ENCODE results near the gene DYRK1A.
"Not testable (repeated sequence)": the region's sequence is repeated elsewhere in the genome, so short reads cannot be mapped to it uniquely, and the experiment has no call there.

DYRK1A gene

DNA sequence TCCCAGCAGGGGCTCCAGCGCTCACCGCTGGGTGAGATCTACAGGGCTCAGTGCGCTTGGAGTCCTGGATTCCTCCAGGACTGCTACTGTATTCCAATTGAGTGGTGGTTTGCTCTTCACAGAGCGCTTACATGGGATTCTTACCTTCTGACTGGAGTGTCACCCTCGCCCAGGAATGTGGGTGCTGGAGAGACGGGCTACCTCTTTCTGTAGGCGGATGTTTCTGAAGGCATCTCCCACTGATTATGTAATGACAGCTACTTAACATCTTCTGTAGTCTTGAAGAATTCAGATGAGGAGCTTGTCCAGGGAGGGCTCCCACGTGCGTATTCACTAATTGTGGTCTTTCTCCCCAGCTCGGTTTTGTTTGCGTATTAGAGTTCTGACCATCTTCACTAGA, 154.2 kb downstream of the DYRK1A start:
- DNase-seq (ENCODE audit: low read depth) = no peak
- TF ChIP-seq, protein P1, sequence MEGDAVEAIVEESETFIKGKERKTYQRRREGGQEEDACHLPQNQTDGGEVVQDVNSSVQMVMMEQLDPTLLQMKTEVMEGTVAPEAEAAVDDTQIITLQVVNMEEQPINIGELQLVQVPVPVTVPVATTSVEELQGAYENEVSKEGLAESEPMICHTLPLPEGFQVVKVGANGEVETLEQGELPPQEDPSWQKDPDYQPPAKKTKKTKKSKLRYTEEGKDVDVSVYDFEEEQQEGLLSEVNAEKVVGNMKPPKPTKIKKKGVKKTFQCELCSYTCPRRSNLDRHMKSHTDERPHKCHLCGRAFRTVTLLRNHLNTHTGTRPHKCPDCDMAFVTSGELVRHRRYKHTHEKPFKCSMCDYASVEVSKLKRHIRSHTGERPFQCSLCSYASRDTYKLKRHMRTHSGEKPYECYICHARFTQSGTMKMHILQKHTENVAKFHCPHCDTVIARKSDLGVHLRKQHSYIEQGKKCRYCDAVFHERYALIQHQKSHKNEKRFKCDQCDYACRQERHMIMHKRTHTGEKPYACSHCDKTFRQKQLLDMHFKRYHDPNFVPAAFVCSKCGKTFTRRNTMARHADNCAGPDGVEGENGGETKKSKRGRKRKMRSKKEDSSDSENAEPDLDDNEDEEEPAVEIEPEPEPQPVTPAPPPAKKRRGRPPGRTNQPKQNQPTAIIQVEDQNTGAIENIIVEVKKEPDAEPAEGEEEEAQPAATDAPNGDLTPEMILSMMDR (IDR thresholded peaks at IDR 0.05; ENCODE audit: control insufficient read depth, insufficient read depth, low read depth, low read length, missing control alignments) = no peak
- H3K4me3 ChIP-seq (ENCODE audit: control insufficient read depth, low read depth, low read length) = no peak overlapping the region

DNA sequence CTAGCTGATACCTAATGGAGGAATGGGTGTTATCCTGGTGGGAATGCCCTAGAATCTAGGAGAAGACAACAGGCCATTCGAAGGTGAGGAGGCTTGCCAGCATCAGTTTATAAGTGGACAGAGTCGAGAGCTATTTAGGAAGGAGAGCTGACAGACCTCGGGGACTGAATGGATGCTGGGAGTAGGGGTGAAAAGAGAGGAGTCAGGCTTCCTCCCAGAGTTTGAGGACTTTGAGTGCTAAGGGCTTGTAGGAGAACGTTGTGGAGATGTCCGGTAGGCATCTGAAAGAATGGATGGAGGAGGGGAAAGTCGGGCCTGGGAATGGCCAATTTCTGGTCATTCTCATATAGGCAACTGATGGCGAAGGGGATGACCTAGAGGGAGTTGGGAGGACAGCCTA, 155.1 kb downstream of the DYRK1A start:
- TF ChIP-seq, protein P1 (IDR thresholded peaks at IDR 0.05; ENCODE audit: control insufficient read depth, insufficient read depth, low read depth, low read length, missing control alignments) = no peak
- H3K4me3 ChIP-seq (ENCODE audit: control insufficient read depth, low read depth, low read length) = no peak overlapping the region
- no peak for DNase-seq (ENCODE audit: low read depth)

DNA sequence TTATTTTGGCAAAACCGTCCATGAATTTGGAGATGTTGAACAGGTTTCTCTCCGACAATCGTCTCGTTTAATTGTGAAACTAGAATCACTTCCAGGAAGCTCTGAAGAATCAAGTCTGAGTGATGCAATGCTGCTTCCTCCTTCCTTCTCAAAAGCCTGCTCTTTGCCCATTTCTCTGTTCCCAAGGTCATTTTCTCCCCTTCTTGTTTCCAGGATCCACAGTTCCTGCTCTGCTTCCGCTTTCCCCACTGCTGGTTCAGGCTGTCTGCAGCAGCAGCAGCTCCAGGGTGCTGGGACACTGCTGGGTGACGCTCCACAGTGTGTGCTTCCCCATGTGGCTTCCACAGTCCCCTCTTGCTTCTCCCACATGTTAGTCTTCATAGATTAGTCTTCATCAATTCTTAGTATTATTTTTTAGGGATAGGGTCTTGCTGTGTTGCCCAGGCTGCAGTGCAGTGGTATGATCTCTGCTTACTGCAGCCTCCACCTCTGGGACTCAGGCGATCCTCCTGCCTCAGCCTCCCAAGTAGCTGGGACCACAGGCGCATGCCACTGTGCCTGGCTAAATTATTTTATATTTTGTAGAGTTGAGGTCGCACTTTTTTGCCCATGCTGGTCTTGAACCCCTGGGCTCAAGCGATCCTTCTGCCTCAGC, 156.2 kb downstream of the DYRK1A start:
- no peak overlapping the region for H3K4me3 ChIP-seq (ENCODE audit: control insufficient read depth, low read depth, low read length)
- TF ChIP-seq, protein P1 (IDR thresholded peaks at IDR 0.05; ENCODE audit: control insufficient read depth, insufficient read depth, low read depth, low read length, missing control alignments) = no peak
- DNase-seq (ENCODE audit: low read depth) = no peak

DNA sequence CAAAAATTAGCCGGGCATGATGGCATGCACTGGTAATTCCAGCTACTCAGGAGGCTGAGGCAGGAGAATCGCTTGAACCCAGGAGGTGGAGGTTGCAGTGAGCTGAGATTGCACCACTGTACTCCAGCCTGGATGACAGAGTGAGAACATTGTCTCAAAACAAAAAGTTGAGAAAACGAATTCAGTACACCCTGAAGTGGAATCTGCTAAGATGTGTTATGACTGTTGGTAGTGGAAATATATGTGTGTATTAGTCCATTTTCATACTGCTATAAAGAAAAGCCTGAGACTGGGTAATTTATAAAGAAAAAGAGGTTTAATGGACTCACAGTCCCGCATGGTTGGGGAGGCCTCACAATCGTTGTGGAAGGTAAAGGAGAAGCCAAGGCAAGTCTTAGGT, 158.4 kb downstream of the DYRK1A start:
- DNase-seq (ENCODE audit: low read depth); H3K4me3 ChIP-seq (ENCODE audit: control insufficient read depth, low read depth, low read length): not testable (repeated sequence)

DNA sequence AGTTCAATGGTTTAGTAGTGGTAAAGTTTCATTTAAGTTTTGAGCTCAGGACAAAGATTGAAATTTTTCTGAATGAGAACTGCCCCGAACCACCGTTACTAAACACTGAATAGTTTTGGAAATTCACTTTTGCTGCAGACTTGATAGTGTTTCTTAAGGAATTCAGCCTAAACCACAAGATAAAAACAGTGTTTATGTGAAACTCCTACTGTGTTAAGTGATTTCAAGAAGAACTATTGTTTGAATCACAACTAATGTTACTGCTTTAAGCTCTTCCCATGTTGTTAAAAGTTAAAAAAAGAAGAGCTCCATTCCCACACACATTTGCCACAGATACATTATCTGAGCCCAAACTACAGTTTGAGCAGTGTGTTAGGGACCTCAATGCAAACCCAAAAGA, 159.2 kb downstream of the DYRK1A start:
- H3K4me3 ChIP-seq (ENCODE audit: control insufficient read depth, low read depth, low read length) = no peak overlapping the region
- TF ChIP-seq, protein P1 (IDR thresholded peaks at IDR 0.05; ENCODE audit: control insufficient read depth, insufficient read depth, low read depth, low read length, missing control alignments) = no peak
- DNase-seq (ENCODE audit: low read depth) = no peak

DNA sequence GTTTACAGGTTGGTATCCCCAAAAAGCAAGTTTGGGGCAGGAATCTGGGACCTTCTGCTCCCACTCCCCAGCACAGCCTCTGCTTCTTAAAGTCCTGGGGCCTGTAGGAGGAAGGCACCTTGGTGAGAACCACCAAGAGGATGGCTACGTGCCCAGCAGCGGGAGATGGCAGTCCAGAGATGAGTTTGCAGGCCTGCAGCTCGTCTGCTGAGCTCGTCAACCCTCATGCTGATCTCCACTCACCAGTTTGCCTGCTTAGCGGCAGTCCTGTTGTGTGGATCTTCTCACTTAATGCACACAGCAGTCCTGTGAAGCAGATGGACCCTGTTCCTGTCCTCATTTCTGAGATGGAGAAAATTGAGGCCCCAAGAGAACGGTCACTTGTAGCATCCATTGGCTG, 160.5 kb downstream of the DYRK1A start:
- DNase-seq (ENCODE audit: low read depth) = no peak
- TF ChIP-seq, protein P1 (IDR thresholded peaks at IDR 0.05; ENCODE audit: control insufficient read depth, insufficient read depth, low read depth, low read length, missing control alignments) = no peak
- no peak overlapping the region for H3K4me3 ChIP-seq (ENCODE audit: control insufficient read depth, low read depth, low read length)

DNA sequence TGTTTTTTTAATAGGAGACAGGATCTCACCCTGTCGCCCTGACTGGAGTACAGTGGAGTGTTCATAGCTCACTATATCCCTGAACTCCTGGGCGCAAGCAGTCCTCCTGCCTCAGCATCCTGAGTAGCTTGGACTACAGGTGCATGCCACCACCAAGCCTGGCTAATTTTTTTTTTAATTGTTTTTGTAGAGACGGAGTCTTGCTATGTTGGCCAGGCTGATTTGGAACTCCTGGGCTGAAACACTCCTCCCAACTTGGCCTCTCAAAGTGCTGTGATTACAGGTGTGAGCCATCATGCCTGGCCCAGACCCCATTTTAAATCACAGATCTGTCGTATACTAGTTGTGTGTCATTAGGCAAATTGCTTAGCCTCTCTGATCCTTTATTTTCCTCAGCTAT, 161.1 kb downstream of the DYRK1A start:
- H3K4me3 ChIP-seq (ENCODE audit: control insufficient read depth, low read depth, low read length) = no peak overlapping the region
- no peak for DNase-seq (ENCODE audit: low read depth)
- TF ChIP-seq, protein P1 (IDR thresholded peaks at IDR 0.05; ENCODE audit: control insufficient read depth, insufficient read depth, low read depth, low read length, missing control alignments) = no peak

All from AG09309 (cell line).